Measurements from ENCODE around the gene DYNC1I2. TPM values are rescaled to one million over a fixed set of nuclear protein-coding genes. Genes with fewer than 3 reads are reported as not detected.

The DYNC1I2 gene
- 72.8 TPM for total RNA-seq (2021; ENCODE audit: unreplicated experiment)
- 67.9 TPM for polyA plus RNA-seq (2012; ENCODE audit: insufficient read length)
- percentile 90 among the genes with signal in this experiment for Bru-seq, nascent RNA
- BruChase-seq, experiment 1, labeled RNA remaining after a 2-hour chase, result percentile 80 among the genes with signal in this experiment
- BruChase-seq, experiment 2, labeled RNA remaining after a 6-hour chase, result percentile 83 among the genes with signal in this experiment
- long read RNA-seq, transcript DYNC1I2-203 (16 exons, 2,572 nt), result major isoform, 39 of 104 reads
- long read RNA-seq, transcript DYNC1I2-201 (16 exons, 2,589 nt), result minor isoform, 20 of 104 reads
- long read RNA-seq, partial matches to known transcripts, result 33 of 104 reads
- long read RNA-seq, other reads (novel, unspliced or antisense), result 10 of 104 reads

DNA sequence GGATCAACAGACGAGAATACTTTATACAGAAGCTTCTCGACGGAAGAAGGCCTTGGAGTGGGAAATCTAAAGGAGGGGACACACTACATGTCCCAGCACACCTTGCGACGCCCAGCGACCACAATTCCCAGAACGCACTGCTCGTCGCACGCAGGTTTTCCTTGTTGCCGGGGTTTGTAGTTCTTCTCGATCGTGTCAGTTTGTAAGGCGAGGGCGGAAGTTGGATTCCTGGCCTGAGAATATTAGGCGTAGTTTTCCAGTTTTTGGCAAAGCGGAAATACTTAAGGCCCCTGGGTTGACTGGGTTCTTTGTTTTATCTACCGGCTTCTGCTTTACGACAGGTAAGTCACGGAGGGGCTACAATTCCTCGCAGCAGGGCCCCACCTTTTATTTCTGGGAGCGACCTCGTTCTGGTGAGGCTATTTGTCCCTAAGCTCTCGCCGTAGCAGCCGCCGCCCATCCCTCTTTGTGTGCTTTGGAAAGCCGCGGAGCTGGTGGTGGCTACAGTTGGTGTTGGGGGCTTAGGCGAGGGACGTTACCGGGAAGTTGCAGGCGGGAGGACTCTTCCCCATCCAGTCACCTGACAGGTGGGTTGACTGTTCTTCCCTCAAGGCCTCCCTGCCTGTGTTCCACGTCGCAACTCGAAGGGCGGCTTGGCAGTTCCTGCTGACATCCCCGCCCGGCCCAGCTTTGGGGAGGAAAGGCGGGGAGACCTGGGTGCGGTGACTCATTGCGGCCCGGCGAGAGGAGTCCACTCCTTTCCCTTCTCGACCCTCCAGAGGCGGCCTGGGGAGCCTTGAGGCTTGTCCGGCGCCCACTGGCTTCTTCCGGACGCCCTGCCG is at the start of gene DYNC1I2:
Gene DYNC1I2 (plus strand): TSS at position 183 of the 842 bp plus-strand sequence. CDS start 2,687 bp downstream, outside the sequence.
- in situ Hi-C loops (cut with HindIII; ENCODE audit: low pct_unique_long_range_greater_than_20kb, low sequenced_read_pairs), result no loop called here
- ATAC-seq (peak; percentile 99), DNase-seq (ENCODE audit: low read depth, low spot score) (peak; percentile 91)
- TSS peak; percentile 75 for BruUV-seq (replicated peaks)
- intact Hi-C loops (cut with micrococcal nuclease; ENCODE audit: unreplicated experiment), result no loop called here
- CTCF ChIA-PET, result interaction anchor here (0.5 kb wide), 1 partner anchor 1512 kb away, joined by 6 read pairs; no protein-coding TSS in a partner anchor
- Histone ChIP-seq H3K36me3 (ENCODE audit: control insufficient read depth, insufficient read depth, low read length) (peaks cover 12% of the 10 kb centered on the region), H3K9me3 (ENCODE audit: control insufficient read depth, insufficient read depth, low read depth, low read length) (no peaks in the 10 kb centered on the region), H3K27ac (ENCODE audit: low read length) (peak within 1 kb of the TSS; percentile 97), H3K27me3 (ENCODE audit: control insufficient read depth, insufficient read depth, low read length) (peaks cover 7% of the 10 kb centered on the region; the same call in 1 of the 2 replicates), H3K4me1 (ENCODE audit: control insufficient read depth, insufficient read depth, low read length) (peaks cover 4% of the 10 kb centered on the region; the same call in 1 of the 2 replicates), H3K4me3 (ENCODE audit: low read depth in 2 of 2, low read length in 2 of 2) (peak within 1 kb of the TSS; percentile 98)
- POLR2A ChIA-PET, result no interaction called here
- TF ChIP-seq, protein P1, sequence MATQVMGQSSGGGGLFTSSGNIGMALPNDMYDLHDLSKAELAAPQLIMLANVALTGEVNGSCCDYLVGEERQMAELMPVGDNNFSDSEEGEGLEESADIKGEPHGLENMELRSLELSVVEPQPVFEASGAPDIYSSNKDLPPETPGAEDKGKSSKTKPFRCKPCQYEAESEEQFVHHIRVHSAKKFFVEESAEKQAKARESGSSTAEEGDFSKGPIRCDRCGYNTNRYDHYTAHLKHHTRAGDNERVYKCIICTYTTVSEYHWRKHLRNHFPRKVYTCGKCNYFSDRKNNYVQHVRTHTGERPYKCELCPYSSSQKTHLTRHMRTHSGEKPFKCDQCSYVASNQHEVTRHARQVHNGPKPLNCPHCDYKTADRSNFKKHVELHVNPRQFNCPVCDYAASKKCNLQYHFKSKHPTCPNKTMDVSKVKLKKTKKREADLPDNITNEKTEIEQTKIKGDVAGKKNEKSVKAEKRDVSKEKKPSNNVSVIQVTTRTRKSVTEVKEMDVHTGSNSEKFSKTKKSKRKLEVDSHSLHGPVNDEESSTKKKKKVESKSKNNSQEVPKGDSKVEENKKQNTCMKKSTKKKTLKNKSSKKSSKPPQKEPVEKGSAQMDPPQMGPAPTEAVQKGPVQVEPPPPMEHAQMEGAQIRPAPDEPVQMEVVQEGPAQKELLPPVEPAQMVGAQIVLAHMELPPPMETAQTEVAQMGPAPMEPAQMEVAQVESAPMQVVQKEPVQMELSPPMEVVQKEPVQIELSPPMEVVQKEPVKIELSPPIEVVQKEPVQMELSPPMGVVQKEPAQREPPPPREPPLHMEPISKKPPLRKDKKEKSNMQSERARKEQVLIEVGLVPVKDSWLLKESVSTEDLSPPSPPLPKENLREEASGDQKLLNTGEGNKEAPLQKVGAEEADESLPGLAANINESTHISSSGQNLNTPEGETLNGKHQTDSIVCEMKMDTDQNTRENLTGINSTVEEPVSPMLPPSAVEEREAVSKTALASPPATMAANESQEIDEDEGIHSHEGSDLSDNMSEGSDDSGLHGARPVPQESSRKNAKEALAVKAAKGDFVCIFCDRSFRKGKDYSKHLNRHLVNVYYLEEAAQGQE (IDR thresholded peaks at IDR 0.05; ENCODE audit: insufficient read depth in 1 of 2, low read depth in 2 of 2, low read length in 1 of 2), result no peak; a peak in 1 of 4 replicates
- TF ChIP-seq, protein P2, sequence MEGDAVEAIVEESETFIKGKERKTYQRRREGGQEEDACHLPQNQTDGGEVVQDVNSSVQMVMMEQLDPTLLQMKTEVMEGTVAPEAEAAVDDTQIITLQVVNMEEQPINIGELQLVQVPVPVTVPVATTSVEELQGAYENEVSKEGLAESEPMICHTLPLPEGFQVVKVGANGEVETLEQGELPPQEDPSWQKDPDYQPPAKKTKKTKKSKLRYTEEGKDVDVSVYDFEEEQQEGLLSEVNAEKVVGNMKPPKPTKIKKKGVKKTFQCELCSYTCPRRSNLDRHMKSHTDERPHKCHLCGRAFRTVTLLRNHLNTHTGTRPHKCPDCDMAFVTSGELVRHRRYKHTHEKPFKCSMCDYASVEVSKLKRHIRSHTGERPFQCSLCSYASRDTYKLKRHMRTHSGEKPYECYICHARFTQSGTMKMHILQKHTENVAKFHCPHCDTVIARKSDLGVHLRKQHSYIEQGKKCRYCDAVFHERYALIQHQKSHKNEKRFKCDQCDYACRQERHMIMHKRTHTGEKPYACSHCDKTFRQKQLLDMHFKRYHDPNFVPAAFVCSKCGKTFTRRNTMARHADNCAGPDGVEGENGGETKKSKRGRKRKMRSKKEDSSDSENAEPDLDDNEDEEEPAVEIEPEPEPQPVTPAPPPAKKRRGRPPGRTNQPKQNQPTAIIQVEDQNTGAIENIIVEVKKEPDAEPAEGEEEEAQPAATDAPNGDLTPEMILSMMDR (IDR thresholded peaks at IDR 0.05), result no peak
- TF ChIP-seq TCF7L2 (IDR thresholded peaks at IDR 0.05; ENCODE audit: low read depth, low read length) (peak; percentile 96), SIN3A (IDR thresholded peaks at IDR 0.05; ENCODE audit: borderline replicate concordance, insufficient read depth, low read depth, low read length) (no peak), POLR2AphosphoS5 (IDR thresholded peaks at IDR 0.05; ENCODE audit: low read depth, low read length) (peak; percentile 49)

DNA sequence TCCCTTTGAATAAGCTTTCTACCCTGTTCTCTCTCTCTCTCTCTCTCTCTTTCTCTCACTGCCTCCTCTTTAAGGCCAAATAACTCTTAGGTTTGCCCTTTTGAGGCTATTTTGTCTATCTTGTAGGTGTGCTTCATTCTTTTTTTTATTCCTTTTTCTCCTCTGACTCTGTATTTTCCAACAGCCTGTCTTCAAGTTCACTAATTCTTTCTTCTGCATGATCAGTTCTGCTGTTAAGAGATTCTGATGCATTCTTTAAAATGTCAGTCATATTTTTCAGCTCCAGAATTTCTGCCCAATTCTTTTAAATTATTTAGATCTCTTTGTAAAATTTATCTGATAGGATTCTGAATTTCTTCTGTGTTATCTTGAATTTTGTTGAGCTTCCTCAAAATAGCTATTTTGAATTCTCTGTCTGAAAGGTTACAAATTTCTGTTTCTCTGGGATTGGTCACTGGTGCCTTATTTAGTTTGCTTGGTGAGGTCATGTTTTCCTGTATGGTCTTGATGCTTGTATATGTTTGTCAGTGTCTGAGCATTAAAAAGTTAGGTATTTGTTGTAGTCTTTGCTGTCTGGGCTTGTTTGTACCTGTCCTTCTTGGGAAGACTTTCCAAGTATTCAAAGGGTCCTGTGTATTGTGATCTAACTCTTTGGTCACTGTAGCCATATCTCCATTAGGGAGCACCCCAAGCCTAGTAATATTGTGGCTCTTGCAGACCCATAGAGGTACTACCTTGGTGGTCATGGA is 35.4 kb upstream of the DYNC1I2 start:
- Histone ChIP-seq H3K4me3 (ENCODE audit: low read depth in 2 of 2, low read length in 2 of 2) (no peak overlapping the region), H3K36me3 (ENCODE audit: control insufficient read depth, insufficient read depth, low read length) (no peaks in the 10 kb centered on the region), H3K4me1 (ENCODE audit: control insufficient read depth, insufficient read depth, low read length) (no peaks in the 10 kb centered on the region), H3K27ac (ENCODE audit: low read length) (no peak overlapping the region), H3K27me3 (ENCODE audit: control insufficient read depth, insufficient read depth, low read length) (no peaks in the 10 kb centered on the region), H3K9me3 (ENCODE audit: control insufficient read depth, insufficient read depth, low read depth, low read length) (no peaks in the 10 kb centered on the region)
- in situ Hi-C loops (cut with HindIII; ENCODE audit: low pct_unique_long_range_greater_than_20kb, low sequenced_read_pairs), result no loop called here
- CTCF ChIA-PET, result no interaction called here
- no peak for TF ChIP-seq SIN3A (IDR thresholded peaks at IDR 0.05; ENCODE audit: borderline replicate concordance, insufficient read depth, low read depth, low read length)
- TF ChIP-seq POLR2AphosphoS5 (IDR thresholded peaks at IDR 0.05; ENCODE audit: low read depth, low read length), result no peak
- TF ChIP-seq, protein P1 (IDR thresholded peaks at IDR 0.05; ENCODE audit: insufficient read depth in 1 of 2, low read depth in 2 of 2, low read length in 1 of 2), result no peak
- TF ChIP-seq, protein P2 (IDR thresholded peaks at IDR 0.05), result no peak
- no peak for TF ChIP-seq TCF7L2 (IDR thresholded peaks at IDR 0.05; ENCODE audit: low read depth, low read length)
- no TSS peak for BruUV-seq (replicated peaks)
- intact Hi-C loops (cut with micrococcal nuclease; ENCODE audit: unreplicated experiment), result no loop called here
- POLR2A ChIA-PET, result no interaction called here
- DNase-seq (ENCODE audit: low read depth, low spot score) (no peak), ATAC-seq (no peak)

Data from Panc1 (cell line).